PC-3 (cell line): ENCODE results near the gene DNM3. TPM values are rescaled to one million over a fixed set of nuclear protein-coding genes. Genes with fewer than 3 reads are reported as not detected.
A peak's percentile ranks its signal among the peaks of the same experiment; 100 is the strongest.

Source experiments
- ATAC-seq: fragments of 200-7000 bp; cut with Tn5 transposase; 2 replicates; pipeline ENCODE4 v1.9.1; 2020; ENCODE audit warnings: mild to moderate bottlenecking, moderate library complexity
- BruUV-seq: library from RNA; stranded (reverse); fragments of 400-500 nt; replicated peaks from 2 replicates; lab custom pipeline; 2021; lab: Mats Ljungman, UMichigan
- CTCF ChIA-PET: fragments of 300-600 bp; sonication (Branson Sonifier 250); formaldehyde crosslinking; loops from one replicate; lab custom pipeline; 2022; ENCODE audit warnings: antibody characterized with exemption; lab: Charles Lee
- POLR2A ChIA-PET: fragments of 300-600 bp; sonication (Branson Sonifier 250); formaldehyde crosslinking; loops from one replicate; lab custom pipeline; 2022; ENCODE audit warnings: antibody characterized with exemption; ENCODE audit not compliant: unreplicated experiment; lab: Charles Lee
- DNase-seq: peaks from one replicate; pipeline ENCODE4 v3.0.0-alpha.2; 2015
- H2AFZ ChIP-seq: fragments of 300-600 bp; sonication (generic); 2 replicates; pipeline ENCODE4 v1.6.0; 2016; ENCODE audit warnings: antibody characterized with exemption, low read length
- H3F3A ChIP-seq: fragments of 300-600 bp; sonication (generic); one replicate; pipeline ENCODE4 v1.6.0; 2017; ENCODE audit warnings: antibody characterized with exemption, low read length, control low read depth, mild to moderate bottlenecking; ENCODE audit not compliant: unreplicated experiment
- H3K27ac ChIP-seq: fragments of 300-600 bp; sonication (generic); 2 replicates; pipeline ENCODE4 v1.5.1; 2016; ENCODE audit warnings: mild to moderate bottlenecking, low read length
- H3K27me3 ChIP-seq: fragments of 300-600 bp; sonication (generic); 2 replicates; pipeline ENCODE4 v1.6.1; 2016; ENCODE audit warnings: low read length, mixed read lengths
- H3K36me3 ChIP-seq: fragments of 300-600 bp; sonication (generic); 2 replicates; pipeline ENCODE4 v1.6.1; 2016; ENCODE audit warnings: low read depth, mixed run types, low read length, mixed read lengths
- H3K4me1 ChIP-seq: fragments of 300-600 bp; sonication (generic); 2 replicates; pipeline ENCODE4 v1.5.1; 2016; ENCODE audit warnings: low read length; ENCODE audit not compliant: insufficient read depth
- H3K4me2 ChIP-seq: fragments of 300-600 bp; sonication (generic); 2 replicates; pipeline ENCODE4 v1.6.0; 2016; ENCODE audit warnings: low read length
- H3K4me3 ChIP-seq: fragments of 300-600 bp; sonication (generic); 2 replicates; pipeline ENCODE4 v1.5.1; 2016; ENCODE audit warnings: mild to moderate bottlenecking, low read length, mixed read lengths
- H3K79me2 ChIP-seq: fragments of 300-600 bp; sonication (generic); 2 replicates; pipeline ENCODE4 v1.6.1; 2017; ENCODE audit warnings: low read length, mixed read lengths
- H3K9ac ChIP-seq: fragments of 300-600 bp; sonication (generic); 2 replicates; pipeline ENCODE4 v1.6.0; 2016; ENCODE audit warnings: mild to moderate bottlenecking, low read length
- H3K9me2 ChIP-seq: fragments of 300-600 bp; sonication (generic); replicated peaks from 2 replicates; pipeline ENCODE4 v1.6.1; 2016; ENCODE audit warnings: mixed run types, low read length, mixed read lengths
- H3K9me3 ChIP-seq: fragments of 300-600 bp; sonication (generic); 2 replicates; pipeline ENCODE4 v1.6.1; 2016; ENCODE audit warnings: low read length, mixed read lengths
- H4K20me1 ChIP-seq: fragments of 300-600 bp; sonication (generic); 2 replicates; pipeline ENCODE4 v1.6.1; 2016; ENCODE audit warnings: low read length, mixed read lengths
- CTCF ChIP-seq: fragments of 300-600 bp; sonication (generic); conservative IDR thresholded peaks from 2 replicates; pipeline ENCODE4 v1.5.1; 2017; ENCODE audit warnings: antibody characterized with exemption, low read depth, mild to moderate bottlenecking, low read length
- EZH2 ChIP-seq: fragments of 300-600 bp; sonication (generic); IDR thresholded peaks from one replicate; pipeline ENCODE4 v1.6.1; 2017; ENCODE audit warnings: antibody characterized with exemption, mild to moderate bottlenecking, low read length; ENCODE audit not compliant: unreplicated experiment
- EZH2phosphoT487 ChIP-seq: fragments of 300-600 bp; sonication (generic); IDR thresholded peaks from 2 replicates; pipeline ENCODE4 v1.6.1; 2018; ENCODE audit warnings: mild to moderate bottlenecking, antibody characterized with exemption, low read length, borderline replicate concordance
- intact Hi-C: fragments of 100-400 bp; cut with micrococcal nuclease; formaldehyde crosslinking; loops from 2 replicates; pipeline ENCODE4 v1.9.0; 2023
- total RNA-seq: library from RNA; depleted of rRNA; stranded (reverse); fragments of >200 nt; gene quantifications from 2 replicates; pipeline ENCODE4 v1.2.3, GENCODE V29; 2014

Gene DNM3
- total RNA-seq, 1 experiment from 2014 or later, result 0.98 TPM

- Histone ChIP-seq H3K4me1 (peaks cover 48% of the 10 kb centered on the region), H4K20me1 (no peaks in the 10 kb centered on the region), H3K27me3 (no peaks in the 10 kb centered on the region), H3K79me2 (no peaks in the 10 kb centered on the region), H3K9me3 (no peaks in the 10 kb centered on the region), H3K9ac (no peak overlapping the region), H3K27ac (no peak overlapping the region), H3K9me2 (no peaks in the 10 kb centered on the region), H2AFZ (no peak overlapping the region), H3K36me3 (no peaks in the 10 kb centered on the region), H3F3A (no peaks in the 10 kb centered on the region), H3K4me3 (no peak overlapping the region), H3K4me2 (no peak overlapping the region)
- no peak for TF ChIP-seq CTCF
- intact Hi-C loops, result loop anchor here (10.0 kb wide), 1 partner anchor 857 kb away; no protein-coding TSS in a partner anchor
- no peak for ATAC-seq
- ChIA-PET POLR2A (no interaction called here), CTCF (interaction anchor here (0.8 to 2.9 kb wide), 2 partner anchors 21 to 399 kb away, joined by 4 to 43 read pairs; no protein-coding TSS in a partner anchor)
- no peak for DNase-seq
- BruUV-seq, result no TSS peak
Observed at GRCh38 chr1:172401477-172401876, 560.2 kb downstream of the DNM3 start.

GRCh38 chr1:172401892-172402291 is 560.6 kb downstream of the DNM3 start:
- POLR2A ChIA-PET, result no interaction called here
- intact Hi-C loops, result loop anchor here (10.0 kb wide), 1 partner anchor 857 kb away; no protein-coding TSS in a partner anchor
- no TSS peak for BruUV-seq

More at GRCh38 chr1:172401892-172402291, 560.6 kb downstream of the DNM3 start:
- H3K79me2 ChIP-seq, result no peaks in the 10 kb centered on the region
- DNase-seq (peak; percentile 53), ATAC-seq (no peak)
- no peak overlapping the region for H3K9ac ChIP-seq
- no peaks in the 10 kb centered on the region for H3K27me3 ChIP-seq
- peaks cover 48% of the 10 kb centered on the region for H3K4me1 ChIP-seq
- H4K20me1 ChIP-seq, result no peaks in the 10 kb centered on the region
- no peak overlapping the region for H2AFZ ChIP-seq
- no peak overlapping the region for H3K4me3 ChIP-seq
- CTCF ChIA-PET, result interaction anchor here (0.6 kb wide), 1 partner anchor 309 kb away, joined by 4 read pairs; no protein-coding TSS in a partner anchor
- no peak overlapping the region for H3K27ac ChIP-seq
- no peaks in the 10 kb centered on the region for H3K9me2 ChIP-seq
- H3F3A ChIP-seq, result no peaks in the 10 kb centered on the region
- no peaks in the 10 kb centered on the region for H3K9me3 ChIP-seq
- TF ChIP-seq CTCF (peak; percentile 76), EZH2 (no peak), EZH2phosphoT487 (no peak)
- H3K4me2 ChIP-seq, result no peak overlapping the region
- no peaks in the 10 kb centered on the region for H3K36me3 ChIP-seq
